NCI-H748 treated with DMSO at 0.1 percent for 48 hours (cell line): ENCODE results near the gene CRIP3.
"Not testable (repeated sequence)": the region's sequence is repeated elsewhere in the genome, so short reads cannot be mapped to it uniquely, and the experiment has no call there.

Experiments used
- DNase-seq: peaks from one replicate; lab custom pipeline; 2025; lab: John Stamatoyannopoulos, UW

The CRIP3 gene, protein sequence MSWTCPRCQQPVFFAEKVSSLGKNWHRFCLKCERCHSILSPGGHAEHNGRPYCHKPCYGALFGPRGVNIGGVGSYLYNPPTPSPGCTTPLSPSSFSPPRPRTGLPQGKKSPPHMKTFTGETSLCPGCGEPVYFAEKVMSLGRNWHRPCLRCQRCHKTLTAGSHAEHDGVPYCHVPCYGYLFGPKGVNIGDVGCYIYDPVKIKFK

DNA sequence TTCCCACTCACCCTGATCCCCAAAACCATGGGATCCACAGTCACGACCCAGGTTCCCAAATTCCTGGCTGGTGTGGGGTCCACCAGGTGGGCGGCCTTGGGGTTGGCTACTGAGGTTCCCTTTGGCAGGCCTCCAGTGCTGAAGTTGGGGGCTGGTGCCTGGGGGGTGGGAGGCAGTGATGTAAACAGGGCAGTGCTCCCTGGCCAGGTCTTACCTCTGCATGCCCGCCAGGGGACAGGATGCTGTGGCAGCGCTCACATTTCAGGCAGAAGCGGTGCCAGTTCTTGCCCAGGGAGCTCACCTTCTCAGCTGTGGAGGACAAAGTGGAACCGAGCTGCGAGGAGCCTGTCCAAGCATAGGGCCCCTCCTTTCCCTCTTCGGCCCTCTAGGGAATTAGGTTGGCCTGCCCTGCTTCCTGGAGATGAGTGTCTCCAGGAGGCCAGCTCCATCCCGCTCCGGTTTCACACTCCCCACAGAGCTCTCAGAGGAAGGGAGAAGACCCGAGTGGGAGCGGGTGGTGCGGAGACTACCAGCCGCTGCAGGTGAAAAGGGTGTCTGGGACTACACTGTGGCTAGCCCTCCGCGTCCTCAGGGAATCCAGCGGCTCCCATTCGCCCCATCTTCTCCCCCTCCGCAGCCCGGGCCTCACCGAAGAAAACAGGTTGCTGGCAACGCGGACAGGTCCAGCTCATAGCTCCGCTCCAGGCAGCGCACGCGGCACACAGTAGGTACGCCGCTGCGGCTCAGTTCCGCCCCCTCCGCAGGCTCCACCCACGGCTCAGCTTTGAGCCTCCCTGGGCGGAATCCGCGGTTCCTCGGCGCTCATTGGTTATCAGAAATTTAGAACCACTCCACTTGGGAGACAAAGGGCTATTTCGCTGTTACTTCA, at the start of gene CRIP3:
TSS of gene CRIP3 (minus strand) at position 726 of the 889 bp plus-strand sequence. CDS start at position 692, 34 bp downstream.
- DNase-seq, result peak; percentile 66

DNA sequence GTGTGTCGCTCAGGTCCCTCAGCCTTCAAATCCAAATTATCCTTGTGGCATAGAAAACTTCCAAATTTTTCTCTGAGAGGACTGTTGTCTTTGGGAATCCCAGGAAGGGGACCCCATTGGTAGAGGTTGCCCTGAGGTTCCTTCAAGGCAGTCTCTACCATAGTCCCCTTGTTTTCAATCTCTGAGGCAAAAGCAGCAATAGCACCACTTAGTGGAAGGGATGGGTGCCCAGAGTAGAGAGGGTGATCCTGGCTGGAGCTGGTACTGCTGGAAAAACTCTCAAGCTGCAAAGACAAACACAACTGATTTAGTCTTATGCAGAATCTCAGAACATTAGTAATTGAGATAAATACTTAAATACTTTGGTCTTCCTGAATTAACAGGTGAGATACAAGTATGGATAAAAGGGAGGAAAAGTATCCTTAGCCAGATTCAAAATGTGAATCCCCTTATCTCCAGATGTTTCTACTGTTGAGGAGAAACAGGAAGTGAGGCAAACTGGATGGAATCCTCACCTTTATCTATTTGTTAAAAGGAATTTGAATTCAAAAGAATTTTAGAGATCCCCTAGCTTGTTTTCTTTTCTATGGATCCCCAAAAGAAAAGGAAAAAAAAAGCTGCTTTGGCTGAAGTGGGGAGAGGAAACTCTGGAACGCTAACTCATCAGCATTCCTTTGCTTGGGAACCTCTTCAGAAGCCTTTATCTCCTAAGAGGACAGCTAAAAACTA, 47.4 kb upstream of the CRIP3 start:
- no peak for DNase-seq

DNA sequence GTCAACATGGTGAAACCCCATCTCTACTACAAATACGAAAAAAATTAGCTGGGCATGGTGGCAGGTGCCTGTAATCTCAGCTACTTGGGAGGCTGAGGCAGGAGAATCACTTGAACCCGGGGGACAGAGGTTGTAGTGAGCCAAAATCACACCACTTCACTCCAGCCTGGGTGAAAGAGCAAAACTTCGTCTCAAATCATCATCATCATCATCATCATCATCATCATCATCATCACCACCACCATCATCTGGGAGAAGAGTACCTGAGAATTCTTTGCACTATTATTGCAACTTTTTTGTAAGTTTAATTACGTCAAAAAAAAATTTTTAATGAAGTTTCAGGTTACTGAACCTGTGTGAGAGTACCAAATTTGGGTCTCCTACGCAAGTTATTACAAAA, 43.3 kb upstream of the CRIP3 start:
- DNase-seq, result not testable (repeated sequence)

DNA sequence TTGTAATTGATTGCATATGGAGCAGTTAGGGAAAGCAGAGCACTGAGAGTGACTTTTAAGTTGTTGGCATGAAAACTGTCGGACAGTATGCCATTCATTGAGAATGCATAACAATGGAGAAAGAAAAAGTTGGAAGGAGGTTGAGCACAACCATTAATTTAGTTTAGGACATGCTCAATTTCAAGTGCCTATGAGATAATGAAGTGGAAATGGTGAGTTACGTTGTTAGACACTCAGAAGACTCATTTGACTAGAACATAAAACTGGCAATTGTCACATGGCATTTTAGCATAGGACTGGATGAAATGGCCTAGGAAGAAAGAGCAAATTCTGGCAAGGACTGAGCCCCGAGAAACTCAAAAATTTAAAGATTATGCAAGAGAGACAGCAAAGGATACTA, 38.8 kb upstream of the CRIP3 start:
- no peak for DNase-seq

DNA sequence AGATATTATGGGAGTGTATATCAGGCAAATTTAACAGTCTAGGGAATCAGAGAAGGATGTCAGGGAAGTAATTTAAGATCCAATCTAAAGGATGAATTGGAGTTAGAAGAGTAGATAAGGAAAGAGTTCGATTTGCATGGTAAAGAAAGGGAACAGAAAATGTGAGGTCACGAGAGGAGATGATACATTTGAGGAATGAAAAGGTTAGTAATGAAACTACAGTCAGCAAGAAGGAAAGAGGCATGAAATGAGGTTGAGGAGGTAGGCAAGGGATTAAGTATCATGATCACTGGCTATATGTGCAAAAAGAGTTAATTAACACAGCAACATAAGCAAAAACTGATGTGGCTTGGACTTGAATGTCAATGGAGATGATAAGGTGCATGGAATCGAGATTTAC, 38.4 kb upstream of the CRIP3 start:
- no peak for DNase-seq

DNA sequence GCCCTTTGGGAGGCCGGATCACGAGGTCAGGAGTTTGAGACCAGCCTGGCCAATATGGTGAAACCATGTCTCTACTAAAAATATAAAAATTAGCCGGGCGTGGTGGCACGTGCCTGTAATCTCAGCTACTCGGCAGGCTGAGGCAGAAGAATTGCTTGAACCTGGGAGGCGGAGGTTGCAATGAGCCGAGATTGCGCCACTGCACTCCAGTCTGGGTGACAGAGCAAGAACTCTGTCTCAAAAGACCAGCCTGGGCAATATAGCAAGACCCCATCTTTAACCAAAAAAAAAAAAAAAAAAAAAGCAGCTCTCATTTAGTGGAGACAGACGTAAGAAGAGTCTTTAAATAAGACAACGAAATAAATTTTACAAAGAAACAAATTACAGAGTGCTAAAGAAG, 37.6 kb upstream of the CRIP3 start:
- not testable (repeated sequence) for DNase-seq

DNA sequence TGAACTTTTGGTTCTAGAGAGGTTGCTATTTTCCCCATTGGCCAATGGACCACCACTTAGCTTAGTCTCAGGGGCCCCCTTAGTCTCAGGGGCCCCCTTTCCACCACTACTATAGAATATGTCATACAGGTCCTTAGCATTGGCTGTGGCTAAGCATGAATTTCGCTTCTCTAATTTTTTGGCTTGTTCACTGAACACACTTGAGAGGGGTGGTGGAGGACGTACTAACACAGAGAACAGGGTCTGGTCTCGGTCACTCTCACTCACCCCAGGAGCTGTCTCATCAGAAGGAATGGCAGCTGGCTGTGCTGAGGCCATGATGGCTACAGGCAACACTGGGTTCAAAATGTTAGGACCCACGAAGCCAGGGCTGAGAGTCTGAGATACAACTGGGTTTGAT, 30.5 kb upstream of the CRIP3 start:
- no peak for DNase-seq

DNA sequence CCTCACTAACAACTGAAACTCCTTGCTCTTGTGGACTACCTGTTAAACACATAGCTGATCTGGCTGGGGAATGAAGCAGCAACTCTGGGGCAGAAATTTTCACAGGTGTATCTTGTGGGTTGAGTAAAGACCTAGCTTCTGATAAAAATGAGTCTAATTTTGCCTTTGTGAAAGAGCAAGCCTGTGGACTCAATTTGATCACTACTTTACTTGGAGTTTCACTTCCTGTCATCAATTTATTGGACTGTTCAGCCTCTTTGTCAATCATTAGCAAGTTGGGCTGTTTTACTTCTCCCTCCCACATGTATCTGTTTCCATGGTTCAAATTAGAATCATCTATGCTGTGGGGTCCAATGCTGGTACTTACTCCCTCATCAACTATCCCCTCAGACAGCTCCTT, 29.6 kb upstream of the CRIP3 start:
- no peak for DNase-seq

DNA sequence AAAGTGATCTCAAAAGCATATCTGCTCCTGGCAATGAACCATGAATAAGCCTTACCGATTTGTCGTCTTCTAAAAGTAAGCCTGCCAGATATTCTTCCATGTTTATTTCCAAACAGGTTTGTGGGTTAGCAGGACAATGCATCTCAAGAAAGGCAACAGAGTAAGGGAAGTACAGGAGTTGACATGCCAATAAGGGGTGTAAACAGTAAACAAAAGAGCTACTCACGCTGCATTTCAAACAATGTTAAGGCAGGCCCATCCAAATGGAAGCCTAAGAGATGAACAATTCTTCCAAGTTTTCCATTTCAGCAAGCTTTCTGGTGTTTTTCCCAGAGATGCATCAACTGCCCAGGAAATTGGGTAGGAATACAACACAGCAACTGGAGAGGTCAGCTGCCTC, 27.8 kb upstream of the CRIP3 start:
- no peak for DNase-seq

DNA sequence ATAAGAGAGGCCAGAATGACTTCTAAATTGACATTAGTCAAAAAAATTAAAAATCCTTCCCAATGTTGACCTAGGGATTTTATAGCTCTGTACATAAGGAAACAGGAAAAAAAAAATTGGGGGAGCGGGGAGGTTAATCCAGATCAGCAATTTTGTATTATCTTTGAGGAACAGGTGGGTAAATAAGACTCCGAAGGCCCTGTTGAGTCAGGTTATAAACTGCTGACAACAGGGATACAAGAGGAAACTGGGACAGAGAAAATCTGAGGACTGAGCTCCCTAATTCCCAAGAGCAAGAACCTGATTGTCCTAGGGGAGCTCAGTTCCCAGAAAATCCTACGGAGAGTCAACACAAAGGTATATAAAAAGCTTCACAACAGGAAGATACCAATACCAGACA, 26.8 kb upstream of the CRIP3 start:
- DNase-seq, result peak; percentile 20

DNA sequence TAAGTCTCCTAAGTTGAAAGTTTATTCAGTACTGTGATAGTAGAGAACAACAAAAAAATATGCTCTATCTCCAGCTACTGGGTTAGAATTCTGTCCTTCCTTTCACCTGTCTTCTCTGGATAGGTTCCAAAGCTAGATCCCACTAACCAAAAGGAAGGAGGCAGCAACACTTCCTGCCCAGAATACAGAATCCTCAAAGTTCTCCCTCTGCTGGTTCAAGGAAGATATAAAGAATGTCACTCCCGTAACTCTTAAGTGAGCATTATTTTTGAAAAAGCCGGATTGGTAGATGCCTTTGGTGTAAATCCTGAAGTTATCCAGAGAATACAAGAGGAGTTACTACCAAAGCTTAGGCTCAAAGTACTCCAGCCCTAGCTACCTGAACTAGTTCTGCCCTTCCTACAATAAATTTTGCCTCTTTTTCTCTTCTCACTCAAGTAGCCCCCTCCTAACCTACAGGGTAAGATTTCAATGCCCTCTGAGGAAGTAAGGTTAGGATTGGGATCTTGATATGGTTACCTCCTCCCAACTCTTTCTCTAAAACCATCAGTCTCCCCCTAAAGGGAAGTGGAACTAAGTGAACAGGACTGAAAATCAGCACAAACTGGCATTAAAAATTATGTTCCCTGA, 26.0 kb upstream of the CRIP3 start:
- DNase-seq, result no peak

DNA sequence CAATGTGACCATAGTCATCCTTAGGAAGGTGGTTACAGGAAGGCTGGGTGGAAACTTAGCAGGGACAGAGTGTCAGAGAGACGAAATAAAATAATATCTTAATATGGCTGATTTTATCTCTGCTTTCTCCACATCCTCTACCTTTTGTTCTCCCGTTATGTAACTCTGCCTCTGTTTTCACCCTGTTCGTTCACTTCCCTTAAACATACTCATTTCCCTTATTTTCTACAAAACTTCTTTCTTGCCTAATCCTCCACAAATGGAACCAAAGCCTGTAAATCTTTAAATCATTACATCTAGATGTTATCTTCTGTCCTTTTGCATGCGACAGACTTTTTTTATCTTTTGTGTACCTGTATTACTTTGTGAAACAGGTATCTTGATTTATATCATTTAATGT, 23.3 kb upstream of the CRIP3 start:
- no peak for DNase-seq

DNA sequence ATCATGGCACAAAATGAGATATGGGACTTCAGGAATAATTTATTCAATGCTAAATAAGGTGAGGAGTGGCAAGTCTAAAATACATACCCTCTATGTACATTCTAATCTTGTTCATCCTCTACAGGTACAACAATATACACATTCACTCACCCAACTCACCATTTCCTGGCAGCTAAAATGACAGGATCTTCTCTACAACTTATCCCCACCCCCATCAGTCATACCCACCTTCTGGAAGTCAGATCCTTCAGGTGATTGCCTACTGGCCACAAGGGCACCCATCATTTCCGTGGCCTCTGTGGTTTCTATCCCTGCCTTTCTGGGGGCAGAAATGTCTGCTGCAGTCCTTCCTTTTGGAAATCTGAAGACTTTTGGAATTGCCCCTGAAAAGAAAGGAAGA, 22.8 kb upstream of the CRIP3 start:
- no peak for DNase-seq

DNA sequence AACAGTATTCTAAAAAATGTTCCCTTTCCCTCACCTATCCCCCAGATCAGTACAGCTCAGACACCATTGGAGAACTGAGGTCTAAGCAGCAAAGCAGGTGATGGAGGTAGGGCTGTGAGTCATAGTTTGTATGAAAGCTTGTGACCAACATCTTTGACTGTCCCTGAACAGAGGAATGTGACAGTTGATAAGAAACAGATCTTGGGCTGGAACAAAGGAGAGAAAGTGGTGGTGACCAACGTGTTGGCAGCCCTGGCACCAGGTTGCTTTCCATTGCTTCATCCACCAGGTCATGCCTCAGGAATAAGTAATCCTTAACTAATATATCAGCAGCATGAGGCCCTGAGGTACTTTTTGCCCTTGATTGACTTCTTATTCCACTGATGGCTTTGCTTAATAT, 19.9 kb upstream of the CRIP3 start:
- DNase-seq, result no peak

DNA sequence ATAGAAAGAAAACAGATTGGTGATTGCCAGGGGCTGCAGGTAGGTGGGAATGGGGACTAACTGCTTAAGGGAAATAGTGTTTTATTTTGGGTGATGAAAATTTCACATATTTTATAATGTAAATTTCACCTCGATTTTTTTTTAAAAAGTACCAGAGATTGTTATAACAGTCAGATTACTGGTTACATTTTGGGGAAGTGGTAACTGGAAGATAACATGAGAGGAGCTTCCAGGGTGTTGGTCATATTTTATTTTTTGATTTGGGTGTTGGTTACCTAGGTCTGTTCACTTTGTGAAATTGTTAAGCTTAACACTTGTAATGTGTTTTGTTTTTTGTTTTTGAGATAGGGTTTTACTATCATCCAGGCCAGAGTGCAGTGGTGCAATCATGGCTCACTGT, 17.2 kb upstream of the CRIP3 start:
- DNase-seq, result no peak

DNA sequence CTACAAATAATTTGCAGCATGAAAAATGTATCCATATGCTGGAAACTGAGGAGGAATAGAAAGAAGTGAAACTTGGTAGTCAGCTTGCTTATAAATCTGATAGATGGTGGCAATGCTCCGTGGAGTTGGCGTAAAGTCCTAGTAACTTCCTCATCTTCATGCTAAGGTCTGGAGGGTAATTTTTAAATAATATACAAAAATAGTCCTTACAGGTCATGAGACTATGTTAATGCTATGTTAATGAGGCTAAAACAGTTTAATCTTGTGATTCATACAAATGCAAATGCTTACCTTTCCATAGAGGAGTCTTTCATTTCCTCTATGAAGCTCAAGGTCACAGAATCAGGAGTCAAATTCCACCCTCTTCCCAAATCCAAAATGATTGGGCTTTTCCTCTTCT, 9.4 kb upstream of the CRIP3 start:
- DNase-seq, result no peak

DNA sequence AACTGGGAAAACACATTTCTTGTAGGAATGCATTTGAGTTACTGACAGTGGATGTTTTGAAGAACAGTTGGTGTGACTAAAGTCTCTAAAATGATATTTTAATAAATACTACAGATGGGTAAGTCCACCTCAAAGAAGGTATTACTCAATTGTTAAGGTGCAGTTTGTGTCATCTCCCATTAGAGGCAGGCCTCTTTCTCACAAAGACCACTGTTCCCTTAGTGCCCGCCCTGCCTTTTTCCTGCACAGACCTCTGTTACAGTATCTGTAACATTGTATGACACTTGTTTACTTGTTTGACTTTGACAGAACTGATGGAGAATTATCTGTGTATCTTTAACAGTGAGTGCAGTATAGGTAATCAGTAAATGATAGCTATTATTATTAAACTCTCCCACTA, 5.2 kb upstream of the CRIP3 start:
- no peak for DNase-seq

DNA sequence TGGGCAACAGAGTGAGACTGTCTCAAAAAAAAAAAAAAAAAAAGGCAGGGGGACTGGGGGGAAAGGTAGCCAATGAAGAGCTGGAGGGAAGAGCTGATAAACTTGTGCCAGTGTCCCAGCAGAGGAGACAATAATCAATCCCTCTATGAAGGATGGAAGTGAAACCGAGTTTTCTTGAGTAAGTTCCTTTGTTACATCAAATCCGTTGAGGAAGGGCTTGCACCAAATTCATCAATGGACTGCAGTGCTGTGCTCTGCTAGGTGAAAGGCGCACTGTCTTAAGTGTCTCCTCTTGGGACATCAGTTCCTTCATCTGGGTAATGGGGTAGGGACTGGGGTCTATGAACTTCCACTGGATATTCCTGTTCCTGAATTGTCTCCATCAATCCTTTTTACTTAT, 3.0 kb upstream of the CRIP3 start:
- DNase-seq, result no peak

DNA sequence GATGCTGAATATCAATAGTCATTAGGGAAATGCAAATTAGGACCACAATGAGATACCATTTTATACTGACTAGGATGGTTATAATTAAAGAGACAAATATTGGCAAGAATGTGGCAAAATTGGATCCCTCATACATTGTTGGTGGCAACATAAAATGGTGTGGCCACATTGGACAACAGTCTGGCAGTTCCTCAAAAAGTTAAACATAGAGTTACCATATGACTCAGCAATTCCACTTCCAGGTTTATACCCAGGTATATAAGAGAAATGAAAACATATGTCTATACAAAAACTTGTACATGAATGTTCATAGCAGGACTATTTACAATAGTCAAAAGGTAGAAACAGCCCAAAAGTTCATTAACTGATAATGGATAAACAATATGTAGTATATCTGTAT, 2.0 kb upstream of the CRIP3 start:
- no peak for DNase-seq

DNA sequence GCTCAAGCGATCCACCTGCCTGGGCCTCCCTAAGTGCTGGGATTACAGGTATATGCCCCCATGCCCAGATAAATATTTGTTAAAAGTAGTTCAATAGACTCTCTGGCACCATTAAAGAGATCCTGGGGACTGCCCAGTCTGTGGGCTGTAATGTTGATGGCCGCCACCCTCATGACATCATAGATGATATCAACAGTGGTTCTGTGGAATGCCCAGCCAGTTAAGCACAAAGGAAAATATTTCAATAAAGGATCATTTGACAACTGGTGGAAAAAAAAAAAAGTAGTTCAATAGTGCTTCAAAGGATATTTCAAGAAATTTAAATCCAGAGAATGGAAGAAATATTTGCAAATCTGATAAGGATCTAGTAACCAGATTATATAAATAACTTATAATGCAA, 1.5 kb upstream of the CRIP3 start:
- DNase-seq, result no peak

DNA sequence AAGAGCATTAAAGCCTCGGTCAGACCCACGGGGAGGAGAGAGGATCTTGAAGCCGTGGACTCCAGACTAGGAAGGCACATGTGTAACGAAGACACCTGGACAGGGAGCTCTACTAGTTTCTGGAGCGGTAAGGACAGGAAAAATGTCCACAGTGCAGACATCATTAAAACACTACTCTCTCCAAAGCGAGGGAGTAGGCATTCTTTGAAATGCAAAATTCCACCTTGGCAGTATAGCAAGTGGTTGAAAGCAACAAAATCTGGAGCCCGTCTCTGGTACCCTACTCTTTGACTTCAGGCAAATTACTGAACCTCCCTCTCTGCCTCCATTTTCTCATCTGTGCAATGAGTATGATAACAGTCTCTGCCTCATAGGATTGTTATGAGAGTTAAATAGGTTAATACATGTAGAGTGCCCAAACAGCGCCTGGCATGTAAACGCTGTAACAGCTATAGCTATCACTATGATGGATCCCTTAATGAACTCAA, 408 bp upstream of the CRIP3 start:
- no peak for DNase-seq

DNA sequence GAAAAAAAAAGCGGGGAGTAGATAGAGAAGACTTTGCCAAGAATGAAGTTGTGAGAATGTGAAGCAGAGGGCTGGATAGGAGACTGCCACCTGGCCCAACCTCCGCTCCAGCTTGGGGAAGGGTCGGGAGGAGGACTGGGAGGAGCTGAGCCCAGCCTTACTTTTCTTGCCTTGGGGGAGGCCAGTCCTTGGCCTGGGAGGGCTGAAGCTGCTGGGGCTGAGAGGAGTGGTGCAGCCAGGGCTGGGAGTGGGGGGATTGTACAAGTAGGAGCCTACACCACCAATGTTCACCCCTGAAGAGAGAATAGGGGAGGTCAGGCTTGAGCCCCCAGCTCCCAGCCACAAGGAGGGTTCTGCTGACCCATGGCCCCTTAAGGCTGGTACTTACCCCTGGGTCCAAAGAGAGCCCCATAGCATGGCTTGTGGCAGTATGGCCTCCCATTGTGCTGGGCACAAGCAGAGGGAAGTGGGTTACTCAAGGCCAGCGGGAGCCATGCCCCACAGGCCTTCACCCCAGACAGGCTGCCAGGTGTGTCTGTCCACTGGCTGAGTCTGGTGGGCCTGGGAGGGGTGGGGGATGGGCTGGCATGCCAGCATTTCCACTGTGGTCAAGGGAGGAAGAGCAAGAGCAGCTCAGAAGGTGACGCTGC, 1.1 kb downstream of the CRIP3 start:
- no peak for DNase-seq
